Right lobe of liver (tissue), 6 donors: ENCODE data around the gene XCR1. TPM values are rescaled to one million over a fixed set of nuclear protein-coding genes. Genes with fewer than 3 reads are reported as not detected.

ENCODE experiments used
- ATAC-seq, 4 donors: fragments of 200-7000 bp; cut with Tn5 transposase; one replicate each; pipeline ENCODE4 v1.9.1; 2020; ENCODE audit warnings: mild to moderate bottlenecking in 4 of 4, moderate library complexity in 4 of 4
- DNase-seq, 3 donors: peaks; one replicate each; pipeline ENCODE4 v3.0.0-alpha.2; 2020
- H3K27ac ChIP-seq, 3 donors: fragments of 200-600 bp; one replicate each; pipeline ENCODE4 v1.8.0; 2022
- H3K27me3 ChIP-seq, 2 donors: fragments of 200-600 bp; one replicate each; pipeline ENCODE4 v1.8.0; 2022
- H3K36me3 ChIP-seq, 4 donors: fragments of 200-600 bp; sonication (generic) in 1 of 4; one replicate each; pipeline versions ENCODE4 v1.5.1 to v1.8.0; 2017 to 2022; ENCODE audit warnings: control low read depth in 1 of 4
- H3K4me1 ChIP-seq, 4 donors: fragments of 200-600 bp; sonication (generic) in 1 of 4; one replicate each; pipeline versions ENCODE4 v1.5.1 to v1.8.0; 2017 to 2022; ENCODE audit warnings: control low read depth in 1 of 4
- H3K4me3 ChIP-seq, 3 donors: fragments of 200-600 bp; one replicate each; pipeline ENCODE4 v1.8.0; 2022
- H3K9me3 ChIP-seq, 4 donors: fragments of 200-600 bp; sonication (generic) in 1 of 4; one replicate each; pipeline versions ENCODE4 v1.5.1 to v1.8.0; 2017 to 2022; ENCODE audit warnings: control low read depth in 1 of 4
- CTCF ChIP-seq, 4 donors: fragments of 200-600 bp in 3 of 4; fragments of 450-650 bp in 1 of 4; IDR thresholded peaks; one replicate each; pipeline versions ENCODE4 v1.5.1 to v1.8.0; 2016 to 2022; ENCODE audit warnings: antibody characterized with exemption in 4 of 4, mild to moderate bottlenecking in 2 of 4
- POLR2A ChIP-seq: fragments of 450-650 bp; IDR thresholded peaks from one replicate; pipeline ENCODE4 v1.6.1; 2017; ENCODE audit warnings: antibody characterized with exemption, mild to moderate bottlenecking
- WGBS: methylation state at CpG from one replicate; pipeline ENCODE4 v1.1.6; 2018; ENCODE audit warnings: low coverage, low lambda C conversion rate; ENCODE audit not compliant: insufficient coverage; ENCODE audit errors: missing lambda C conversion rate; 5-methylcytosine and 5-hydroxymethylcytosine counted together
- intact Hi-C, 2 donors: fragments of 100-400 bp; cut with DNase I; formaldehyde crosslinking; loops; one replicate each; pipeline versions ENCODE4 v1.11.2 to v1.14.1; 2022
- total RNA-seq, 6 experiments: library from RNA; depleted of rRNA in 2 of 6; stranded (reverse); fragments of >200 nt in 2 of 6; fragmentation: NEBNext Ultra II Directional in 3 of 6; extraction: Animal tissue kit (Norgen Biotek cat#: 25700) in 3 of 6; gene quantifications; one replicate each; pipeline versions ENCODE4 v1.1.0 to v1.2.4, GENCODE V29; 2016 to 2023
- donor health status: DM: no; HTN: yes; CAD: no.
- donor health status: DM: no; HTN: no; CAD: no.
- donor health status: DM: no; HTN: no; CAD: no.
- donor health status: DM: no; HTN: yes; CAD: no.
- donor health status: DM: no; HTN: yes; CAD: no.

Gene XCR1
- total RNA-seq, 6 experiments from 2014 or later: 0.02 to 0.06 (median 0.04) TPM; not detected in 3

- Histone ChIP-seq H3K27ac (no peak overlapping the region), H3K4me3 (no peak overlapping the region), H3K27me3 (no peaks in the 10 kb centered on the region), H3K4me1 (peaks cover 0 to 4% (median 0%) of the 10 kb centered on the region in 4 donors), H3K36me3 (no peaks in the 10 kb centered on the region), H3K9me3 (no peaks in the 10 kb centered on the region)
- ATAC-seq (no peak), DNase-seq (no peak)
- WGBS: 30% methylated on average over 2 of the region's 2 CpGs
- TF ChIP-seq CTCF (IDR thresholded peaks at IDR 0.05): no peak
- TF ChIP-seq POLR2A: no peak
- intact Hi-C loops: no loop called here
These were observed 35.4 kb upstream of the XCR1 start for GRCh38 chr3:46062679-46063078.

GRCh38 chr3:46061887-46062286, 34.6 kb upstream of the XCR1 start:
- Histone ChIP-seq H3K4me1 (no peaks in the 10 kb centered on the region), H3K36me3 (no peaks in the 10 kb centered on the region), H3K27ac (no peak overlapping the region), H3K27me3 (no peaks in the 10 kb centered on the region), H3K4me3 (no peak overlapping the region), H3K9me3 (no peaks in the 10 kb centered on the region)
- 40% methylated on average over 1 of the region's 3 CpGs for WGBS
- no peak for DNase-seq
- TF ChIP-seq CTCF (IDR thresholded peaks at IDR 0.05) (no peak), POLR2A (no peak)
- intact Hi-C loops: no loop called here
- no peak for ATAC-seq

- DNase-seq: no peak
- intact Hi-C loops: no loop called here
- H3K4me1 ChIP-seq: no peaks in the 10 kb centered on the region
- no peak overlapping the region for H3K4me3 ChIP-seq
- H3K9me3 ChIP-seq: no peaks in the 10 kb centered on the region
- no peak for ATAC-seq
- TF ChIP-seq POLR2A (no peak), CTCF (IDR thresholded peaks at IDR 0.05) (no peak)
- H3K27me3 ChIP-seq: no peaks in the 10 kb centered on the region
- no peaks in the 10 kb centered on the region for H3K36me3 ChIP-seq
- no peak overlapping the region for H3K27ac ChIP-seq
- WGBS: 71% methylated on average over 1 of the region's 3 CpGs
These were observed 33.9 kb upstream of the XCR1 start for GRCh38 chr3:46061108-46061720.

GRCh38 chr3:46060551-46060950, 33.3 kb upstream of the XCR1 start:
- no peaks in the 10 kb centered on the region for H3K4me1 ChIP-seq
- ATAC-seq (no peak), DNase-seq (no peak)
- H3K27me3 ChIP-seq: no peaks in the 10 kb centered on the region
- H3K9me3 ChIP-seq: no peaks in the 10 kb centered on the region
- TF ChIP-seq POLR2A (no peak), CTCF (IDR thresholded peaks at IDR 0.05) (no peak)
- WGBS: 67% methylated on average over 1 of the region's 2 CpGs
- no peak overlapping the region for H3K4me3 ChIP-seq
- H3K27ac ChIP-seq: no peak overlapping the region
- no peaks in the 10 kb centered on the region for H3K36me3 ChIP-seq
- intact Hi-C loops: no loop called here

GRCh38 chr3:46059432-46059831, 32.1 kb upstream of the XCR1 start:
- 45% methylated on average over 3 of the region's 3 CpGs for WGBS
- no peak overlapping the region for H3K4me3 ChIP-seq
- intact Hi-C loops: no loop called here
- H3K4me1 ChIP-seq: no peaks in the 10 kb centered on the region
- no peaks in the 10 kb centered on the region for H3K9me3 ChIP-seq
- ATAC-seq (no peak), DNase-seq (no peak)
- H3K27me3 ChIP-seq: no peaks in the 10 kb centered on the region
- H3K27ac ChIP-seq: no peak overlapping the region
- TF ChIP-seq CTCF (IDR thresholded peaks at IDR 0.05) (no peak), POLR2A (no peak)
- no peaks in the 10 kb centered on the region for H3K36me3 ChIP-seq
